Upper lobe of left lung (tissue), 6 donors: ENCODE measurements around the gene SEC22A. TPM values are rescaled to one million over a fixed set of nuclear protein-coding genes. Genes with fewer than 3 reads are reported as not detected.

Experiments used
- ATAC-seq, 2 donors: fragments of 200-7000 bp; cut with Tn5 transposase; one replicate each; pipeline ENCODE4 v1.9.1; 2022; ENCODE audit warnings: mild to moderate bottlenecking in 2 of 2, moderate library complexity in 2 of 2; ENCODE audit not compliant: low FRiP score in 2 of 2
- DNase-seq, 2 donors: peaks; one replicate each; pipeline ENCODE4 v3.0.0-alpha.2; 2019 to 2020
- H3K27ac ChIP-seq, 4 donors: fragments of 200-600 bp; sonication (generic); one replicate each; pipeline ENCODE4 v1.5.1; 2016 to 2019
- H3K27me3 ChIP-seq, 4 donors: fragments of 200-600 bp; sonication (generic); one replicate each; pipeline ENCODE4 v1.5.1; 2017 to 2019
- H3K36me3 ChIP-seq, 4 donors: fragments of 200-600 bp; sonication (generic); one replicate each; pipeline ENCODE4 v1.5.1; 2016 to 2019
- H3K4me1 ChIP-seq, 4 donors: fragments of 200-600 bp; sonication (generic); one replicate each; pipeline ENCODE4 v1.5.1; 2018 to 2019
- H3K4me3 ChIP-seq, 4 donors: fragments of 200-600 bp; sonication (generic); one replicate each; pipeline ENCODE4 v1.5.1; 2017 to 2019; ENCODE audit warnings: mild to moderate bottlenecking in 2 of 4, moderate library complexity in 1 of 4
- H3K9me3 ChIP-seq, 4 donors: fragments of 200-600 bp; sonication (generic); one replicate each; pipeline ENCODE4 v1.5.1; 2018 to 2019
- CTCF ChIP-seq, 6 experiments: fragments of 450-650 bp in 4 of 6; fragments of 200-600 bp in 2 of 6; sonication (generic) in 2 of 6; IDR thresholded peaks; one replicate each; pipeline ENCODE4 v1.5.1; 2016 to 2019; ENCODE audit warnings: antibody characterized with exemption in 6 of 6
- EP300 ChIP-seq, 4 donors: sonication (generic); formaldehyde crosslinking; IDR thresholded peaks; one replicate each; pipeline ENCODE4 v1.5.1; 2017; ENCODE audit warnings: antibody characterized with exemption in 4 of 4, control low read depth in 2 of 4
- POLR2A ChIP-seq, 4 donors: fragments of 450-650 bp; IDR thresholded peaks; one replicate each; pipeline ENCODE4 v1.5.1; 2016 to 2017; ENCODE audit warnings: antibody characterized with exemption in 4 of 4, mild to moderate bottlenecking in 2 of 4
- POLR2AphosphoS5 ChIP-seq, 2 donors: sonication (generic); formaldehyde crosslinking; IDR thresholded peaks; one replicate each; pipeline ENCODE4 v1.5.1; 2017; ENCODE audit warnings: antibody characterized with exemption in 2 of 2
- WGBS, 2 donors: methylation state at CpG; one replicate each; pipeline ENCODE4 v1.1.5; 2017 to 2018; 5-methylcytosine and 5-hydroxymethylcytosine counted together
- total RNA-seq, 6 donors: library from RNA; depleted of rRNA in 4 of 6; stranded (reverse); fragments of >200 nt in 4 of 6; gene quantifications; one replicate each; pipeline versions ENCODE4 v1.1.0 to v1.2.1, GENCODE V29; 2016 to 2021
- donor health status: DM: no; HTN: no; CAD: no; lungs with moderate emphysema.
- donor health status: DM: no; HTN: yes; CAD: no; lungs with severe emphysema.

The SEC22A gene
- total RNA-seq, 6 donors from 2014 or later: 5.5 to 22.5 (median 12.3) TPM

GRCh38 chr3:123155471-123156011, 46.2 kb upstream of the SEC22A start:
- Histone ChIP-seq H3K4me3 (no peak overlapping the region), H3K36me3 (peaks cover 0 to 78% (median 30%) of the 10 kb centered on the region in 4 donors), H3K27ac (peak overlapping the region in 2 of 4 donors; percentile 24 to 75), H3K4me1 (peaks cover 5 to 29% (median 25%) of the 10 kb centered on the region in 4 donors), H3K27me3 (no peaks in the 10 kb centered on the region), H3K9me3 (no peaks in the 10 kb centered on the region)
- ATAC-seq: peak in 1 of 2 donors; percentile 34
- TF ChIP-seq POLR2A (IDR thresholded peaks at IDR 0.05) (no peak), POLR2AphosphoS5 (IDR thresholded peaks at IDR 0.05) (no peak), EP300 (IDR thresholded peaks at IDR 0.05) (no peak), CTCF (IDR thresholded peaks at IDR 0.05) (no peak)
- DNase-seq: peak; percentile 30 to 78
- 66 to 68% methylated on average over 5 to 9 of the region's 9 CpGs for WGBS, 2 donors

- H3K27me3 ChIP-seq: no peaks in the 10 kb centered on the region
- 95 to 96% methylated on average over 13 to 15 of the region's 15 CpGs for WGBS, 2 donors
- peak in 1 of 2 donors; percentile 61 for DNase-seq
- no peak for ATAC-seq
- H3K27ac ChIP-seq: peak overlapping the region in 2 of 4 donors; percentile 37 to 75
- peaks cover 5 to 29% (median 25%) of the 10 kb centered on the region in 4 donors for H3K4me1 ChIP-seq
- peaks cover 0 to 77% (median 26%) of the 10 kb centered on the region in 4 donors for H3K36me3 ChIP-seq
- no peaks in the 10 kb centered on the region for H3K9me3 ChIP-seq
- no peak overlapping the region for H3K4me3 ChIP-seq
- TF ChIP-seq CTCF (IDR thresholded peaks at IDR 0.05): no peak
- TF ChIP-seq POLR2AphosphoS5 (IDR thresholded peaks at IDR 0.05): no peak
- no peak for TF ChIP-seq POLR2A (IDR thresholded peaks at IDR 0.05)
- no peak for TF ChIP-seq EP300 (IDR thresholded peaks at IDR 0.05)
Measured at GRCh38 chr3:123156276-123156995, 45.3 kb upstream of the SEC22A start.

GRCh38 chr3:123157209-123157597, 44.5 kb upstream of the SEC22A start:
- H3K27ac ChIP-seq: peak overlapping the region in 3 of 4 donors; percentile 37 to 75 (median 42)
- 55 to 100% methylated on average over 1 to 2 of the region's 2 CpGs for WGBS, 2 donors
- ATAC-seq: no peak

GRCh38 chr3:123157598-123158287, 44.0 kb upstream of the SEC22A start:
- Histone ChIP-seq H3K36me3 (peaks cover 0 to 82% (median 33%) of the 10 kb centered on the region in 4 donors), H3K27me3 (no peaks in the 10 kb centered on the region), H3K9me3 (no peaks in the 10 kb centered on the region), H3K4me1 (peaks cover 5 to 29% (median 25%) of the 10 kb centered on the region in 4 donors), H3K4me3 (no peak overlapping the region), H3K27ac (peak overlapping the region in 3 of 4 donors; percentile 37 to 75 (median 42))
- ATAC-seq (no peak), DNase-seq (peak in 1 of 2 donors; percentile 16)
- WGBS, 2 donors: 63 to 68% methylated on average over 4 of the region's 4 CpGs
- TF ChIP-seq CTCF (IDR thresholded peaks at IDR 0.05) (no peak), EP300 (IDR thresholded peaks at IDR 0.05) (no peak), POLR2AphosphoS5 (IDR thresholded peaks at IDR 0.05) (no peak), POLR2A (IDR thresholded peaks at IDR 0.05) (no peak)

More at GRCh38 chr3:123157209-123157597, 44.5 kb upstream of the SEC22A start:
- no peak overlapping the region for H3K4me3 ChIP-seq
- no peaks in the 10 kb centered on the region for H3K9me3 ChIP-seq
- peaks cover 0 to 81% (median 31%) of the 10 kb centered on the region in 4 donors for H3K36me3 ChIP-seq
- H3K27me3 ChIP-seq: no peaks in the 10 kb centered on the region
- TF ChIP-seq POLR2AphosphoS5 (IDR thresholded peaks at IDR 0.05) (no peak), CTCF (IDR thresholded peaks at IDR 0.05) (no peak), POLR2A (IDR thresholded peaks at IDR 0.05) (no peak), EP300 (IDR thresholded peaks at IDR 0.05) (no peak)
- H3K4me1 ChIP-seq: peaks cover 5 to 29% (median 25%) of the 10 kb centered on the region in 4 donors
- DNase-seq: no peak
